ENCODE data around the gene DOK6. TPM values are rescaled to one million over a fixed set of nuclear protein-coding genes. Genes with fewer than 3 reads are reported as not detected.

The DOK6 gene
- total RNA-seq, 1 donor from 2014 or later, result not detected

DNA sequence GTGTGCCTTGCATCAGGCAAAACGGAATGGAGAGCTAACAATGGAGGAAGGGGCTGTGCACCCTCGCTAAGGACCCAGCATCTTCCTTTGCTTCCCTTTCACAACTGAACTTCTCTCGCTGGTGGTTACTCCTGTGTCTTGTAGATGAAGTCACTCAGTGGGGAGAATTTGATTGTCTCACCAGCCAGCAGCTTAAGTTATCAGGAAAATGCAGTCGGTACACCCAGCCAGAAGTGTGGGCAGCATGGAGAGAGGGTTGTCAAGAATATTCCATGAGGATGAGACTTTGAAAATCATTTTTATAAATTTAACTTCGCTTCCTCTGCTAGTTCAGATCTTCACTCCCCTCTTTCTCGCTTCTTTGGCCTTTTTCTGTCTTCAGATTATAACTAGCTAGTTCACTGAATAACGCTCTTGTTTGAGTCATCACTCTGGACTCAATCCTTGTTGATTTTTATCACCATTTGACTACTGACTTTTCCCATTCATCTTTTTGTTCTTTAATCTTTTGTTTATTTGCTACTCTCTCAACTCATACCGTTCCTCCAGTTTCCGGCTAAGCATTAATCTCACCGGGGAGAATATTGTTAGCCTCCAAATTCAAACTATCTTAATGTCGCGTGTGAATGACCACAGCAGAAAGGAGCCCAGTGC lies 325.3 kb downstream of the DOK6 start:
- TF ChIP-seq, protein P1, sequence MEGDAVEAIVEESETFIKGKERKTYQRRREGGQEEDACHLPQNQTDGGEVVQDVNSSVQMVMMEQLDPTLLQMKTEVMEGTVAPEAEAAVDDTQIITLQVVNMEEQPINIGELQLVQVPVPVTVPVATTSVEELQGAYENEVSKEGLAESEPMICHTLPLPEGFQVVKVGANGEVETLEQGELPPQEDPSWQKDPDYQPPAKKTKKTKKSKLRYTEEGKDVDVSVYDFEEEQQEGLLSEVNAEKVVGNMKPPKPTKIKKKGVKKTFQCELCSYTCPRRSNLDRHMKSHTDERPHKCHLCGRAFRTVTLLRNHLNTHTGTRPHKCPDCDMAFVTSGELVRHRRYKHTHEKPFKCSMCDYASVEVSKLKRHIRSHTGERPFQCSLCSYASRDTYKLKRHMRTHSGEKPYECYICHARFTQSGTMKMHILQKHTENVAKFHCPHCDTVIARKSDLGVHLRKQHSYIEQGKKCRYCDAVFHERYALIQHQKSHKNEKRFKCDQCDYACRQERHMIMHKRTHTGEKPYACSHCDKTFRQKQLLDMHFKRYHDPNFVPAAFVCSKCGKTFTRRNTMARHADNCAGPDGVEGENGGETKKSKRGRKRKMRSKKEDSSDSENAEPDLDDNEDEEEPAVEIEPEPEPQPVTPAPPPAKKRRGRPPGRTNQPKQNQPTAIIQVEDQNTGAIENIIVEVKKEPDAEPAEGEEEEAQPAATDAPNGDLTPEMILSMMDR (IDR thresholded peaks at IDR 0.05), result no peak
- no peak for DNase-seq (ENCODE audit: low spot score in 2 of 2)
- H3K36me3 ChIP-seq, result no peaks in the 10 kb centered on the region
- H3K4me3 ChIP-seq, result no peak overlapping the region
- H3K9me3 ChIP-seq, result no peaks in the 10 kb centered on the region
- H3K27ac ChIP-seq, result no peak overlapping the region
- no peaks in the 10 kb centered on the region for H3K4me1 ChIP-seq
- H3K27me3 ChIP-seq, result no peaks in the 10 kb centered on the region
- intact Hi-C loops (cut with DNase I), result no loop called here

DNA sequence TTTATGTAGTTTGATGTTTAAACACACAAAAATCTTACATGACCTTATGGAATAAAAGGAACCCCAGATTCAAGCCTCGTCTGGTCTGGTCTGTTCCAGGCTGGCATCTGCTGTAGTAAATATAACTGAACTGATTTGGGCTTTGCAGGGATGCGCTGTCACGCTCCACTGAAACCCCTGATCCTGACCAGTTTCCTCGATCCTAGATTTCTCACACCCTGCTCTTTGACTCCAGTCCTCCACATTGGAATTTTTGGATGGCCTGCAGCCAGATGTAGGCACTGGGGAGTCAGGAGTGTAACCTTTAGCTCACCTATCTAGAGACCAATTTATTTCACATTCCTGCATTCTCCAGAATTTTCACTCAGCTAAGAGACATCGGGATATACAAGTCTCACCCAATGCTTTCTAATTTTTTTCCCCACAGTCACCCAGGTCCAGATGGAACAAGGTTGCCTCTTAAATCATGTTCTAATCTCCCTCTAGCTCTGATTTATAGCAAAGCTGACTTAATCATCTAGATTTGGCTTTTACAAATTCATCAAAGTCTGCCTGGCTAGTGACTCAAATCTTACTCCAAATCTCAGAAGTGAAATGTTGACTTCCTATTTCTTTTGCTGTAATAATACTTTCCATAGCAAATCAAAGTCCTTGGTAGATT lies 327.4 kb downstream of the DOK6 start:
- no peak overlapping the region for H3K27ac ChIP-seq
- no peaks in the 10 kb centered on the region for H3K4me1 ChIP-seq
- no peak overlapping the region for H3K4me3 ChIP-seq
- H3K9me3 ChIP-seq, result no peaks in the 10 kb centered on the region
- no peaks in the 10 kb centered on the region for H3K36me3 ChIP-seq
- H3K27me3 ChIP-seq, result no peaks in the 10 kb centered on the region
- TF ChIP-seq, protein P1 (IDR thresholded peaks at IDR 0.05), result no peak
- intact Hi-C loops (cut with DNase I), result no loop called here
- no peak for DNase-seq (ENCODE audit: low spot score in 2 of 2)

DNA sequence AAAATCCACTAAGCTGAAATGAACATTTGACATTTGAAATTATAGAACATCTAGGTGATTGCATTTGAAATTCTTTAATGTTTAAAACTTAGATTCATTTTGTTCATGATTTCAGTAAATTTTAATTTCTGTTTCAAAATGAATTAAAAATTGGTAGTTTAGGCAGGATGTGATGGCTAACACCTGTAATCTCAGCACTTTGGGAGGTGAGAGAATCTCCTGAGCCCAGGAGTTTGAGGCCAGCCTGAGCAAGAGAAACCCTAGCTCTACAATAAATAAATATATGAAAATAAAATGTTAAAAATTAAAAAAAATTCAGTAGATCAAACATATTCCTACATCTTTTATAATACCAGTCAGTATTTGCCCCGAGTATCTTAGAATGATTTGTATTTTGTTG lies 330.0 kb downstream of the DOK6 start:
- no peaks in the 10 kb centered on the region for H3K27me3 ChIP-seq
- DNase-seq (ENCODE audit: low spot score in 2 of 2), result no peak
- H3K27ac ChIP-seq, result no peak overlapping the region

DNA sequence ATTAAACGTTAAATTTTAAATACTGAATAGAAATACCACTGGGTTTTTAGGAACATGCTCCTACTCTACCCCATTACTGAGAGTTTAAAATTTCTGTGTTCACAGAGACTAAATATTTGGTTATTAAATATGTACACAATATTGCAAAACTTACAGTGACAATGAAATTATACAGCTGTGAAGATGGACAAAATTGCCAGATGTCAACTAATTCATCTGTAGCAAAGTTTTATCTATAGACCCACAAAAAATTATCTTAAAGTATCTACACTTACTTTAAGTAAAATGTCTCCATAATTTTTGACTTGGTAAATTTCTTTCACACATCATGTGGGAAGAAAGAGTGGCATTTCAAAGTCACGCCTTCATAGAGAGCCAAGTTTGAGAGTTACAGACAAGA lies 333.8 kb downstream of the DOK6 start:
- no peaks in the 10 kb centered on the region for H3K27me3 ChIP-seq
- TF ChIP-seq, protein P1 (IDR thresholded peaks at IDR 0.05), result no peak
- H3K27ac ChIP-seq, result no peak overlapping the region
- H3K4me1 ChIP-seq, result no peaks in the 10 kb centered on the region
- H3K9me3 ChIP-seq, result no peaks in the 10 kb centered on the region
- H3K36me3 ChIP-seq, result no peaks in the 10 kb centered on the region
- intact Hi-C loops (cut with DNase I), result no loop called here
- no peak for DNase-seq (ENCODE audit: low spot score in 2 of 2)
- H3K4me3 ChIP-seq, result no peak overlapping the region

More for the DNA sequence above, 330.0 kb downstream of the DOK6 start:
- intact Hi-C loops (cut with DNase I), result no loop called here
- no peaks in the 10 kb centered on the region for H3K4me1 ChIP-seq
- H3K36me3 ChIP-seq, result no peaks in the 10 kb centered on the region
- no peak overlapping the region for H3K4me3 ChIP-seq
- TF ChIP-seq, protein P1 (IDR thresholded peaks at IDR 0.05), result no peak
- no peaks in the 10 kb centered on the region for H3K9me3 ChIP-seq

DNA sequence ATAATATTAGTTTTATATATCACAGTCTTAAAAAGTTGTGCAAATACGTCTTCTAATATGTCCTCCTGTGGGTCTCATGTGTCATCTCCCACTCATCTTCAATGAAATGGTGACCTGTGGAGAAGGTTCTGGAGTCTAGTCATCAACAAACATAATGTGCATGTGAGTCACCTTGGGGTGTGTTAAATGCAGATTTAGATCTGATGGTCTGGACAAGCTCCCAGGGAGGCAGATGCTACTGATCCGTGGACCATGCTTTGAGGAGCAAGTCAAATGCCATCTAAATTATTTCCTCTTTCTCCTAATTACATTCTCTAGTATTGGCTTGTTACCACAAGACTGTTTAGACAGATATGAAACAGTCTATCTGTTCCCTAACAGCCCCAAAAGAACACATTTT lies 336.0 kb downstream of the DOK6 start:
- TF ChIP-seq, protein P1 (IDR thresholded peaks at IDR 0.05), result no peak
- intact Hi-C loops (cut with DNase I), result no loop called here
- Histone ChIP-seq H3K27me3 (no peaks in the 10 kb centered on the region), H3K36me3 (no peaks in the 10 kb centered on the region), H3K4me3 (no peak overlapping the region), H3K9me3 (no peaks in the 10 kb centered on the region), H3K27ac (no peak overlapping the region), H3K4me1 (no peaks in the 10 kb centered on the region)
- DNase-seq (ENCODE audit: low spot score in 2 of 2), result no peak
